ENCODE results near the gene BMERB1. TPM values are rescaled to one million over a fixed set of nuclear protein-coding genes. Genes with fewer than 3 reads are reported as not detected.
A peak's percentile ranks its signal among the peaks of the same experiment; 100 is the strongest.
"Not testable (repeated sequence)": the region's sequence is repeated elsewhere in the genome, so short reads cannot be mapped to it uniquely, and the experiment has no call there.

Gene BMERB1
- total RNA-seq, 1 donor from 2014 or later, result 44.9 TPM

- no peak for DNase-seq (ENCODE audit: low spot score)
Measured at GRCh38 chr16:15425861-15426260, 8.5 kb upstream of the BMERB1 start.

- no peak for DNase-seq (ENCODE audit: low spot score)
Measured at GRCh38 chr16:15426796-15427195, 7.6 kb upstream of the BMERB1 start.

- peak; percentile 72 for DNase-seq (ENCODE audit: low spot score)
Measured at GRCh38 chr16:15427648-15428239, 6.6 kb upstream of the BMERB1 start.

- DNase-seq (ENCODE audit: low spot score), result not testable (repeated sequence)
Measured at GRCh38 chr16:15430884-15431283, 3.5 kb upstream of the BMERB1 start.

GRCh38 chr16:15434079-15434424, 336 bp upstream of the BMERB1 start:
- DNase-seq (ENCODE audit: low spot score), result no peak

GRCh38 chr16:15435216-15435864, 952 bp downstream of the BMERB1 start:
- DNase-seq (ENCODE audit: low spot score), result no peak

- no peak for DNase-seq (ENCODE audit: low spot score)
Measured at GRCh38 chr16:15439102-15439501, 4.7 kb downstream of the BMERB1 start.

- no peak for DNase-seq (ENCODE audit: low spot score)
Measured at GRCh38 chr16:15439521-15439920, 5.1 kb downstream of the BMERB1 start.

- DNase-seq (ENCODE audit: low spot score), result no peak
Measured at GRCh38 chr16:15440852-15441251, 6.5 kb downstream of the BMERB1 start.

- DNase-seq (ENCODE audit: low spot score), result not testable (repeated sequence)
Measured at GRCh38 chr16:15442140-15442539, 7.8 kb downstream of the BMERB1 start.

- DNase-seq (ENCODE audit: low spot score), result no peak
Measured at GRCh38 chr16:15443753-15444152, 9.4 kb downstream of the BMERB1 start.

GRCh38 chr16:15444264-15444663, 9.9 kb downstream of the BMERB1 start:
- no peak for DNase-seq (ENCODE audit: low spot score)

GRCh38 chr16:15445450-15445849, 11.1 kb downstream of the BMERB1 start:
- no peak for DNase-seq (ENCODE audit: low spot score)

- no peak for DNase-seq (ENCODE audit: low spot score)
Measured at GRCh38 chr16:15446901-15447300, 12.5 kb downstream of the BMERB1 start.

- DNase-seq (ENCODE audit: low spot score), result no peak
Measured at GRCh38 chr16:15450624-15451023, 16.2 kb downstream of the BMERB1 start.

- DNase-seq (ENCODE audit: low spot score), result no peak
Measured at GRCh38 chr16:15451098-15451731, 16.8 kb downstream of the BMERB1 start.

- no peak for DNase-seq (ENCODE audit: low spot score)
Measured at GRCh38 chr16:15452246-15452855, 18.0 kb downstream of the BMERB1 start.

- not testable (repeated sequence) for DNase-seq (ENCODE audit: low spot score)
Measured at GRCh38 chr16:15453296-15453695, 18.9 kb downstream of the BMERB1 start.

- not testable (repeated sequence) for DNase-seq (ENCODE audit: low spot score)
Measured at GRCh38 chr16:15454933-15455332, 20.5 kb downstream of the BMERB1 start.

GRCh38 chr16:15457400-15457799, 23.0 kb downstream of the BMERB1 start:
- DNase-seq (ENCODE audit: low spot score), result no peak

GRCh38 chr16:15457958-15458357, 23.6 kb downstream of the BMERB1 start:
- DNase-seq (ENCODE audit: low spot score), result no peak

- DNase-seq (ENCODE audit: low spot score), result no peak
Measured at GRCh38 chr16:15459791-15460190, 25.4 kb downstream of the BMERB1 start.

GRCh38 chr16:15460601-15461000, 26.2 kb downstream of the BMERB1 start:
- DNase-seq (ENCODE audit: low spot score), result no peak
